ENCODE results near the gene GUCY1B1.

GUCY1B1 gene

GRCh38 chr4:155758481-155759371 lies at the start of gene GUCY1B1:
TSS of gene GUCY1B1 (plus strand) at chr4:155759021. CDS start at chr4:155759141, 120 bp downstream.
- peak; percentile 17 to 22 for DNase-seq

- DNase-seq, result no peak
Observed at GRCh38 chr4:155709918-155710317, 48.9 kb upstream of the GUCY1B1 start.

- DNase-seq, result no peak
Observed at GRCh38 chr4:155711556-155711955, 47.3 kb upstream of the GUCY1B1 start.

GRCh38 chr4:155712846-155713245 lies 46.0 kb upstream of the GUCY1B1 start:
- DNase-seq, result no peak

- no peak for DNase-seq
Observed at GRCh38 chr4:155713911-155714310, 44.9 kb upstream of the GUCY1B1 start.

- DNase-seq, result no peak
Observed at GRCh38 chr4:155722336-155722735, 36.5 kb upstream of the GUCY1B1 start.

GRCh38 chr4:155722816-155723499 lies 35.9 kb upstream of the GUCY1B1 start:
- no peak for DNase-seq

GRCh38 chr4:155724731-155725130 lies 34.1 kb upstream of the GUCY1B1 start:
- no peak for DNase-seq

GRCh38 chr4:155734065-155734464 lies 24.8 kb upstream of the GUCY1B1 start:
- no peak for DNase-seq

- no peak for DNase-seq
Observed at GRCh38 chr4:155734951-155735350, 23.9 kb upstream of the GUCY1B1 start.

- DNase-seq, result no peak
Observed at GRCh38 chr4:155735496-155735895, 23.3 kb upstream of the GUCY1B1 start.

GRCh38 chr4:155738548-155738947 lies 20.3 kb upstream of the GUCY1B1 start:
- no peak for DNase-seq

- DNase-seq, result no peak
Observed at GRCh38 chr4:155741546-155741945, 17.3 kb upstream of the GUCY1B1 start.

- no peak for DNase-seq
Observed at GRCh38 chr4:155742310-155743015, 16.4 kb upstream of the GUCY1B1 start.

GRCh38 chr4:155745984-155746383 lies 12.8 kb upstream of the GUCY1B1 start:
- no peak for DNase-seq

GRCh38 chr4:155748039-155748438 lies 10.8 kb upstream of the GUCY1B1 start:
- DNase-seq, result no peak

GRCh38 chr4:155749041-155749440 lies 9.8 kb upstream of the GUCY1B1 start:
- DNase-seq, result no peak

GRCh38 chr4:155751569-155751968 lies 7.3 kb upstream of the GUCY1B1 start:
- DNase-seq, result no peak

- DNase-seq, result no peak
Observed at GRCh38 chr4:155757745-155758265, 1.0 kb upstream of the GUCY1B1 start.

- no peak for DNase-seq
Observed at GRCh38 chr4:155759372-155760252, 791 bp downstream of the GUCY1B1 start.

GRCh38 chr4:155761047-155761446 lies 2.2 kb downstream of the GUCY1B1 start:
- DNase-seq, result no peak

GRCh38 chr4:155761916-155762315 lies 3.1 kb downstream of the GUCY1B1 start:
- DNase-seq, result no peak

Data from activated CD4-positive, alpha-beta T cell treated with anti-CD3 and anti-CD28 coated beads, Interleukin-2, amount 50 U/mL, for 4 hours (primary cell).